ENCODE measurements around the gene C4orf50. TPM values are rescaled to one million over a fixed set of nuclear protein-coding genes. Genes with fewer than 3 reads are reported as not detected.

C4orf50 gene
- total and polyA plus RNA-seq, 4 donors = under 0.01 to 0.17 TPM; not detected in 2

- no peak overlapping the region for H3K27ac ChIP-seq (ENCODE audit: low read depth in 1 of 2, low read length in 2 of 2)
- no peak overlapping the region for H3K9ac ChIP-seq (ENCODE audit: low read depth in 1 of 2, low read length in 2 of 2)
- WGBS = 71% methylated on average over 4 of the region's 4 CpGs
- no peak for DNase-seq (ENCODE audit: low spot score)
- H3K4me3 ChIP-seq (ENCODE audit: low read depth in 1 of 3, low read length in 3 of 3) = no peak overlapping the region
- no peaks in the 10 kb centered on the region for H3K9me3 ChIP-seq (ENCODE audit: control insufficient read depth in 4 of 4, low read length in 3 of 4)
- H3K36me3 ChIP-seq (ENCODE audit: control insufficient read depth in 4 of 4, insufficient read depth in 3 of 4, low read depth in 1 of 4, low read length in 3 of 4) = no peaks in the 10 kb centered on the region
- no peaks in the 10 kb centered on the region for H3K4me1 ChIP-seq (ENCODE audit: control insufficient read depth in 4 of 4, insufficient read depth in 4 of 4, low read length in 3 of 4)
- no peaks in the 10 kb centered on the region for H3K27me3 ChIP-seq (ENCODE audit: control insufficient read depth in 4 of 4, insufficient read depth in 4 of 4, low read length in 3 of 4)
- TF ChIP-seq SP1 (IDR thresholded peaks at IDR 0.05) (no peak), ATF3 (IDR thresholded peaks at IDR 0.05) (no peak), FOXA2 (IDR thresholded peaks at IDR 0.05) (no peak), MAX (IDR thresholded peaks at IDR 0.05) (no peak), NR2F2 (IDR thresholded peaks at IDR 0.05) (no peak), HNF4G (IDR thresholded peaks at IDR 0.05) (no peak), ZBTB33 (IDR thresholded peaks at IDR 0.05) (no peak), YY1 (IDR thresholded peaks at IDR 0.05) (no peak), TAF1 (conservative IDR thresholded peaks at IDR 0.05) (no peak), REST (IDR thresholded peaks at IDR 0.05) (no peak), GABPA (IDR thresholded peaks at IDR 0.05 in 1 of 2, conservative IDR thresholded peaks at IDR 0.05 in 1 of 2) (no peak), JUND (IDR thresholded peaks at IDR 0.05) (no peak)
These were observed 15.2 kb upstream of the C4orf50 start for GRCh38 chr4:6033381-6033780.

GRCh38 chr4:6032249-6033244 is 14.3 kb upstream of the C4orf50 start:
- Histone ChIP-seq H3K4me1 (ENCODE audit: control insufficient read depth in 4 of 4, insufficient read depth in 4 of 4, low read length in 3 of 4) (no peaks in the 10 kb centered on the region), H3K9me3 (ENCODE audit: control insufficient read depth in 4 of 4, low read length in 3 of 4) (no peaks in the 10 kb centered on the region), H3K9ac (ENCODE audit: low read depth in 1 of 2, low read length in 2 of 2) (no peak overlapping the region), H3K4me3 (ENCODE audit: low read depth in 1 of 3, low read length in 3 of 3) (no peak overlapping the region), H3K27ac (ENCODE audit: low read depth in 1 of 2, low read length in 2 of 2) (no peak overlapping the region), H3K27me3 (ENCODE audit: control insufficient read depth in 4 of 4, insufficient read depth in 4 of 4, low read length in 3 of 4) (no peaks in the 10 kb centered on the region), H3K36me3 (ENCODE audit: control insufficient read depth in 4 of 4, insufficient read depth in 3 of 4, low read depth in 1 of 4, low read length in 3 of 4) (no peaks in the 10 kb centered on the region)
- 61% methylated on average over 11 of the region's 11 CpGs for WGBS
- no peak for DNase-seq (ENCODE audit: low spot score)
- TF ChIP-seq ZBTB33 (IDR thresholded peaks at IDR 0.05) (no peak), SP1 (IDR thresholded peaks at IDR 0.05) (no peak), HNF4A (conservative IDR thresholded peaks at IDR 0.05) (peak in 1 of 2 donors; percentile 31), REST (IDR thresholded peaks at IDR 0.05) (no peak), FOXA2 (IDR thresholded peaks at IDR 0.05) (no peak), ATF3 (IDR thresholded peaks at IDR 0.05) (no peak), JUND (IDR thresholded peaks at IDR 0.05) (no peak), MAX (IDR thresholded peaks at IDR 0.05) (no peak), NR2F2 (IDR thresholded peaks at IDR 0.05) (no peak), RXRA (IDR thresholded peaks at IDR 0.05) (peak in 1 of 2 donors; percentile 61), RAD21 (IDR thresholded peaks at IDR 0.05) (peak; percentile 75 to 85), TAF1 (conservative IDR thresholded peaks at IDR 0.05) (no peak), HNF4G (IDR thresholded peaks at IDR 0.05) (no peak)
